ENCODE results near the gene EGR4.

Gene EGR4

DNA sequence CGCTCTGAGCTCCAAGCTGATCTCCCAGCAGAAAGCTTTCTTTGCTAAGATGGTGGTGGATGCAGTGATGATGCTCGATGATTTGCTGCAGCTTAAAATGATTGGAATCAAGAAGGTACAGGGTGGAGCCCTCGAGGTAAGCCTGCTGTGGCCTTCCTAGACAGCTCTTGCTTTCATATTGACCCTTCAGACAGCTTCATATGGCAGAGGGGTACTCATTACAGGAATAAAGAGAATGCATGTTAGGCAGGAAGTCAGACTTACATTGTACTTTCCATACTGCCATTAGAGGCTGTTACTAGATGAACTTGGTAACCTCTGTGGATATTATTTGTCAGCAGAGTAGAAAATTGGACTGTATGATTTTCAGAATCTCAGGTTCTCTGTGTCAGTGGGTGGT is 48.8 kb downstream of the EGR4 start:
- DNase-seq = no peak

DNA sequence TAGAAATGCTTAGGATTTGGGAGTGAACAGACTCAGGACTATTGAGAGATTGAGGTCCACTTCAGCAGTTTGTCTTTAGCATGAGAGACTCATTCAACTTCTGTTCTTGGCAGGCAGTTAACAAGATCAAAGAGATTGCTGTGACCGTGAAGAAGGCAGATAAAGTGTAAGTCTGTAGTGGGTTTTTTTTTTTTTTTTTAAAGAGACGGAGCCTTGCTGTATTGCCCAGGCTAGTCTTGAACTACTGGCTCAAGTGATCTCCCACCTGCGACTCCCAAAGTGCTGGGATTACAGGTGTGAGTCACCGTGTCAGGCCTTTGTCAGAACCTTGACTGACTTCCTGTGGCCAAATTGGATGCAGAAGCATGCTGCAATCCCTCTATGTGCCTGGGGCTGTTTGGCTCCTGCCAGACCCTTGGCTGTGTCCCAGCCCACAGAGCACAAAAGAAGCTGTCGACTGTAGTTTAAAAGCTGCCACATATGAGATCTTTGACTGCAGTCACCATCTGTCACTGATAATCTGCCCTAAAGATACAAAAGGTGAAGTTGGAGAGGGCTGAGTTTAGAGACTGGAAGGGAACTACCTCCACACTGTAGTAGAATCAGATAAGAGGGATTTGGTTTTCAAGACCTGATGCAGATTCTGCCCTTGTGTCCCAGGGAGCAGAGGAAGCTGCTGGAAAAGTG is 49.3 kb downstream of the EGR4 start:
- peak; percentile 30 for DNase-seq
